ENCODE results near the gene CEP162.
"Not testable (repeated sequence)": the region's sequence is repeated elsewhere in the genome, so short reads cannot be mapped to it uniquely, and the experiment has no call there.

Gene CEP162, protein sequence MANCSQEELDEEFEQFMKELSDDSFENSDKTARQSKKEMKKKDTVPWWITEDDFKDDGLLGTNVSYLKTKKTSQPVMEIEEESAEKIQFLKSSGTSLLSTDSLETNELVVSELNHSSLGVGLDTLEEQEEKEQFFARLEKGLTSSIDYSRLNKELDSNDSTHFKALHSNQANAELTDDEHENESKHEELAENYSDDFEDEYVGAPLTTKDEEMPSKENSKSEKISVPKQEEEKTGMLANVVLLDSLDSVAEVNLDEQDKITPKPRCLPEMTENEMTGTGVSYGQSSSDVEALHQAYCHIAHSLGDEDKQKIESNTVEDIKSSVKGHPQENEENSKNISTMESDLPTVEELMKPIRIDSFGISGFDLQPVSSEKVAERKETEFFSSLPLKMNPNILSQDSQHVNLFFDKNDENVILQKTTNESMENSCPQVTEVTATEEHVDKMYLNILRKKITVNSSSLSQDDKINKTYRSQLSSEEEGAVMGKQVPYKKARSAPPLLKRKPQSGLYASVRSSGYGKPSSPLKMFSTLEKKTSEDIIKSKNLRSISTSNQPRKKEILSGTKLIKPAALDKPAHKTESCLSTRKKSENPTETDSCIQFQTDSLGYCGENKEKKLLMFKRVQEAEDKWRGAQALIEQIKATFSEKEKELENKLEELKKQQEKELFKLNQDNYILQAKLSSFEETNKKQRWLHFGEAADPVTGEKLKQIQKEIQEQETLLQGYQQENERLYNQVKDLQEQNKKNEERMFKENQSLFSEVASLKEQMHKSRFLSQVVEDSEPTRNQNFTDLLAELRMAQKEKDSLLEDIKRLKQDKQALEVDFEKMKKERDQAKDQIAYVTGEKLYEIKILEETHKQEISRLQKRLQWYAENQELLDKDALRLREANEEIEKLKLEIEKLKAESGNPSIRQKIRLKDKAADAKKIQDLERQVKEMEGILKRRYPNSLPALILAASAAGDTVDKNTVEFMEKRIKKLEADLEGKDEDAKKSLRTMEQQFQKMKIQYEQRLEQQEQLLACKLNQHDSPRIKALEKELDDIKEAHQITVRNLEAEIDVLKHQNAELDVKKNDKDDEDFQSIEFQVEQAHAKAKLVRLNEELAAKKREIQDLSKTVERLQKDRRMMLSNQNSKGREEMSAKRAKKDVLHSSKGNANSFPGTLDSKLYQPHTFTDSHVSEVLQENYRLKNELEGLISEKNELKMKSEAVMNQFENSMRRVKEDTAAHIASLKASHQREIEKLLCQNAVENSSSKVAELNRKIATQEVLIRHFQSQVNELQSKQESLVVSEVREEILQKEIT (N-terminal part only)

DNA sequence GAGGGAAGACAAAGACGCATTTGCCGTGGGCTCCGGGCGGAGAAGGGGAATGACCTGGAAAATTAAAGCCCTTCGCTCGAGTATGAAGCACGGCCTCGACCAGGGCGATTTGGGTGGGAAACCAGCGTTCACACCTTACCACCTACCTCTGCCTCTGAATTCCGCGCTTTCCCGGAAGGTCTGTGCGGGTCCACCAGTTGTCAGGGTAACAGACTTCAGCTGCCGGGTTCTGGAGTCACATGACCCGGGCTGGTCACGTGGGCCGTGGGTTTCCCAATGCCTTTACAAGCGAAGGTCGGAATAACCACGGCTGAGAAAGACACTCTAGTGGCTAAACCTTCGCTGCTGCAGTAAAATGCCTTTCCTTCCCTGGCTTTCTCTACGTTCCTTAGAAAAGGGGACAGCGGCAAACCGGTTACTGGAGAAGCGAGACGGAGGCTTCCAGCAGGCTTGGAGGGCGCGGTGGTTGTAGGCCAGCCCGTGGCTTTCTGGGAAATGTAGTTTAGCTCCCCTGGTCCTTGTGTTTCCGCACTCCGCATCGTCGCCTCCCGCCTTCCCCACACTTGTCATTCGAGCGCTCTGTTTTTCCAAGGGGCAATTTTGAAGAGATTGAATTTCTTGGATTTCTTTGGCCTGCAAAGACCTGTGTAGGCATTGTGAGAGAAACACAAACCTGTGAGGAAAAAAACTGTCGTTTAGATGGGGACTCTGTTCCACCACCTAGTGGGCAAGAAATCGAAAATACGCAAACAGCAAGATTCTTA, at the start of gene CEP162:
TSS of gene CEP162 (minus strand) at position 210 of the 764 bp plus-strand sequence. CDS start 1,250 bp downstream, outside the sequence.
- DNase-seq (ENCODE audit: low read depth, low spot score) = peak; percentile 94

DNA sequence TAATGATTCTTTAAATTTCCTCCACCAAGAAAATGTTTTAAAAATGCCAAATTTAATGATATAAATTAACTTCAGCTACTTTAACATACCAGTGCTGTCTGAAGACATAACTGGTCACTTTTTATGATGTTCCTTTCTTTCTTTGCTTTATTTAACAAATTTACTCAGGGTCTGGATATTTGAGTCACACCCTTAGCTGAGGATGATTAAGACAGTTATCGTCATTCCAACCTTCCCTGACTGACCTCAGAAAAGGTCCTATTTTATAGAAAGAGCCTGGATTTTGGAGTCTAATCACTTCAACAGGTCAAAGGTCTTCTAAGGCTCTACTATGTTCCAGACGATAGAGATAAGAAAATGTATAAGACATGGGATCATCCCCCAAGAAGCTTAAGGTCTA, 47.4 kb upstream of the CEP162 start:
- DNase-seq (ENCODE audit: low read depth, low spot score) = no peak

DNA sequence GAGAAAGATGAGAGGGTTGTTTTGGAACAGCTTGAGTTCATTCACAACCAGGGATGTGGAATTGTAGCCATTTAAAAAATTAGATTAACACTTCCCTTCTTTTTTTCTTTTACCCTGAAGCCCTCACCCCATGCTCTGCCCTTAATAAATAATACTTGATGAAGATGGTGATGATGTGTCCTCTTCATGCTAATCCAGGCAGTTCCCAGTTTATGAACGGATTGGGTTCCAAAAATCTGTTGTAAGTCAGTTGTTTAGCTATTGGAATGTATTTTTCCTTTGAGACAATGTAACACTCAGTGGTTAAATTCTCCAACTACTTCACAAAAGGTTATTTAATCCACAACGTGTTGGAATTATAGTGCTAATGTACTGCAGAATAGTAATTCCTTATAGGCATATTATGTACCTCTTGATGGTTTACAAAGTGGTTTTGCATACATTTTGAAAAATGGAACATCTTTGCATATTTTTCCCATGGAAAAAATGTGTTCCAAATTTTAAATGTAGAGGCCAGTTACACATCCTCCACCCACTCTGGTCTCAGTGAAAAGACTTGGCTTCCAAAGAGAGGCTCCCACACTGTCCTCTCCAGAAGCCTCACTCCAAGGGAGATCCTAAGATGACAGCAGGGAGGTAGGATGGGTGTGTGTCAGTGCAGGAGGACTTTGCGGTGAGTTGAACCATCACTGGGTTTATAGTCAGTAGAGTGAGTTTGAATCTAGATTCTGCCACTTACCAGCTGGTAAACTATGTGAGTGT, 45.8 kb upstream of the CEP162 start:
- DNase-seq (ENCODE audit: low read depth, low spot score) = no peak

DNA sequence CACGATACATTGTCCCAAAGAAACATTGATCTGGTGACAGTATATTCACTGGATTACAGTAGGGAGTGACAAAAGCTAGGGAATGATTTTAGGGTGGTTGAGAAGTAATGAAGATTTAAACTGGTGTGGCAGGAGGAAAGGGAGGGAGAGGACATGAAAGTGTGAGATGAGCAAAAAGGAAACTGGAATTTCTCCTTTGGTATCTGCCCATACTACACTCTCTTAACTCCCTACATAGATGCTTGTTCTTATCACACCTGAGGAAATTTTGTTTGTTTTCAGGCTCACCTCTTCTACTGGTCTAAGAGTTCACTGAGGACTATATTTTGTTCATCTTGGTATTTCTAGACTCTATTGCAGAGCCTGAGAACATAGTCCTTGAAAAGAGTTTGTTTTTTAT, 44.9 kb upstream of the CEP162 start:
- DNase-seq (ENCODE audit: low read depth, low spot score) = no peak

DNA sequence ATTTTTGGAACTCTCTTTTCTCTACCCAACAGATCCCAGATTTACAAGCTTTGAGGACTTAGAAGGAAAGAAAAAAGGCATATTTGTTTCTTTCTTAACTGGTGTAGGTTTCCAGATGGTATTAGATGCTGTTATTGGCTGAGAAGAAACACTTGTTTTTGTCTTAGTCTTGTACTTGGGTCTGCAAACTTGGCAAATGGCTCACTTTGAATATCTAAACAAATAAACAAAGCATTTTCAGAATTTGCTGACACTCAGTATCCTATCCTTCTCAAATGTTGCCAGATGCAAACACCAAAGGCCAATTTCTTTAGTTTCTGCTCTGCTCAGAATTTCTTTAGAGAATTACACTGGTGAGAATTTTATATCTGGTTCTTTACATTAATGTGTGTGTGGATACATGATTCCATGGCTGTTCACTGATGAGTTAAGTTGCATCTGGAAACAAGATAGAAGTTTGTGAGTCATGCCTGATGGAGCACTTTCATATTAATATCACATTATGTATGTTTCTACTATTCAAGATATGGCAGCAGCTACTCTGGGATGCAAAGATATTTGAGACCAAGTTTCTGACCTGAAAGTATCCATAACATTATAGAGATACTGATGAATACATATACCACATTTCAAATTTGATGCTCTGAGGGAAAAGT, 43.7 kb upstream of the CEP162 start:
- no peak for DNase-seq (ENCODE audit: low read depth, low spot score)

DNA sequence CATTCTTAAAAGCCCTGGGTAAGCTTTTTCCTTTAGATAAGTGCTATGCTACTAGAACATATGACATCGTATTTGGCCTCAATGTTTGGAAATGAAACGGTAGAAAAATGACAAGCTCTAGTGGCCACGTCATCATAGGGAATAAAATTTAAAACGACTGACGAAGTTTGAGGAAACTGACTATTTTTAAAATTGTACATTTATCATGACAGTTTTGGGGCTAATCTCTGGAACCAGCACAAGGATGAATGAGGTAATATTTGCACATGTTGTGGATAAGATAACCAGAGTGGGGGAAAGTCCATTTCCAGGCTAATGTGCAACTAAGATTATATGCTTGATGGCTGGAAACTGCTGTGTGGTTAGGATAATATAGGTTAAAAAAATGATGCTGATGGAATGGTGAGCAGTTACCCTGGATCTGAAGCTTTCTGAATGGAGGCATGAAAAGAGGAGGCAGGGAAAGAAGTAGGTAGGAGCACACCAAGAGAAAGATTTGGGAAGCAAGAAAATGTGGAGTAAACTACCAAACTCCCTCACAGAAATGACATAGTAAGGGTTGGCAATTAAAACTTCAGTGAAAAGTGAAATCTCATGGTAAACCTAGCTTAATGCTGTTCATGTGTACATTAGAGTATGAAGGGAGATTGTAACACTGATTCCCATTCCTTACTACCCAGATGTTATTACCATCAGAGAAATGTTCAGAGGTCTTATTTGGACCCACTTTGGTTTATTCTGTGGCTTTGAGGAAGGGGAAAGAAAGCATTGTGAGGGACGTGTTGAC, 42.7 kb upstream of the CEP162 start:
- DNase-seq (ENCODE audit: low read depth, low spot score) = no peak

DNA sequence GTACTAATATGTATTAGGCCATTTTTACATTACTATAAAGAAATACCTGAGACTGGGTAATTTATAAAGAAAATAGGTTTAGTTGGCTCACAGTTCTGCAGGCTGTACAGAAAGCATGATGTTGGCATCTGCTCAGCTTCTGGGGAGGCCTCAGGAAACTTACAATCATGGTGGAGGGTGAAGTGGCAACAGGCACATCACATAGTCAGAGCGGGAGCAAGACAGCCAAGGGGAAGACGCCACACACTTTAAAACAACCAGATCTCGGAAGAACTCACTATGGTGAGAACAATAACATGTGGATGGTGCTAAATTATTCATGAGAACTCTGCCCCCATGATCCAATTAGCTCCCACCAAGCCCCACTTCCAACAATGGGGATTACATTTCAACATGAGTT, 41.3 kb upstream of the CEP162 start:
- DNase-seq (ENCODE audit: low read depth, low spot score) = no peak

DNA sequence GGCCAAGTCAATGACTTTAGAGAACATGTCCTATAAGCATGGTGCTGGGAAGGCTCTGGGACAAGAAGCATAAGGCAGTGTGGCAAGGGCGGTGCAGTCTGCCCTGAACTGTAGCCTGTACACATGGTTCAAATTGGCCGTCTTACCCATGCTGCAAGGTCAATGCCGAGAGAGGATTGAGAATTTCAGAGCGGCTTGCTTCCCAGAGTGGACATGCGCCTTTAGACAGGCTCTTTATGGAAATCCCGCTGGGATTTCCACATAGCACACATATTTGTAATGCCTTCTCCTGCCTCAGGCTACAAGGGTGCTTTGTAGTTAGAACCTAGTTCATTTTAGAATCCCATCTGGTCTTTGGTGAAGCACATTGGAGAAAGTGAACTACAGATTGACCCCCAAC, 36.1 kb upstream of the CEP162 start:
- peak; percentile 2 for DNase-seq (ENCODE audit: low read depth, low spot score)

DNA sequence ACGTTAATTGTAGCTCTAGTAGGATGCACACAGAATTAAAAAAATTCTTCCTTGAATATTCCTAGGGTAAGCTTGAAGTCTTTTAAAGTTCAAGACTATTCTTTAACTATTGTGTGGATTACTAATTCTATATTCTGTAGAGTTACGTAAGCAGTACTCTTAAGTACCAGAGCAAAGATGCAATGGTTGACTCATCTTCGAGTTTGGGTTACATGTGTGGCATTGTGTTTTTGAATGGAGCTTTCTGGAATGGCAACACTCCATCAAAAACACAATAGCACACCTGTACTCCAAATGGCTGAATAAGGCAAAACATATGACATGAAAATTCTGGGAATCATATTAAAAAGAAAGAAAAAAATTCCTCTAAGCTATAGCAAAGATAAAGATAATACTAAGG, 33.5 kb upstream of the CEP162 start:
- DNase-seq (ENCODE audit: low read depth, low spot score) = no peak

DNA sequence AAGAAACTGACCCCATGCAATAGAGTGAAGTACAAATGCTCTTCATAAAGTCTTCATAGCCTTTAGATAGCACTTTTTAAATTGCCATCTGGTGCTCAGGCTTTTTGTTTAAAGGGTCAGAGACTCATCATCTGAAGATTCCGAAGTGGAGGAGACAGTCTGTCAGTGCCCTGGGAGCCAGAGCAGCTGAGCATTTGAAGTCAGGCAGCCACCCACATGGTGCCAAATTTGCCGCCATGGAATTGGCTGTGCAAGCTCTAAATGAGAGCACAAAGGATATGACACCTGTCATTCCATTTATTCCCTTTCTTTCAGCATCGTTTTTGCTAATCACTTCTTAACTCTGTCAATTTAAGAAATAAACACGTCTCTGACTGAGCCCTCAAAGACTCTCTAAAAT, 32.8 kb upstream of the CEP162 start:
- no peak for DNase-seq (ENCODE audit: low read depth, low spot score)

DNA sequence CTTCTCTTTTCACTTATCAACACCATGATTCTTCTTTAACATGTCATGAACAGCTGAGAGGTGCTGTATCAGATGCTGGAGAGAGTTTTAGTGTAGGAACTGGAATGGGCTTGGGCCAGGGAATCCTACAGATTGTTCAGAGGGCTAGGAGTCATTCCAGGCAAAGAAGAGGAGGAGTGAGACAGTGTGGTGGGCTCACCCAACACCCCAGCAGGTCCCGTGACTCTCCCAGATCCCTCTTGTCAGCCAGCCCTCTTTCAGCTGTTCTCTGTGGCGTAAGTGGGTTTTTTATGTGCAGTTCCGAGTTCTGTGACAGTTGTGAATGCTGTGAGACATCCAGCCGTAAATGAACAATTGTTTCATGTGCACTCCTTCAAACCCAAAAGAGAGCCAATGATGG, 31.4 kb upstream of the CEP162 start:
- no peak for DNase-seq (ENCODE audit: low read depth, low spot score)

DNA sequence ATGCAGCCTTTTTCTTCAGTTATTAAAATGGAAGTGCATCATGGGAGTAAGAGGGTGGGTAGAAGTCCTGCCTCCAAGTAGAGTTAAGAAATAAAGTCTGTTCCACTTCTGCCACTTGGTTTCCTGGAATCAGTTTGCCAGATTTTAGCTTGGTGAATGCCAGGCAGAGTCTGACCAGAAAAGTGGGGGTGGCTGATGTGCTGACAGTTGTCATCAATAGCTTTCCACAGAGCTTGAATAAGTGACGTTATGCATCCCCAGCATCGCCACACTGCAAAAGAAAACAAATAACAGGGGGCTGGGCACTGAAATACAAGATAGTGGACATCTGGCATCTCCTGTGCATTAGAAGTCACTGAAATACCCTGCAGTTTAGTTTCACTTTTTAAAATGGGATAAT, 30.8 kb upstream of the CEP162 start:
- DNase-seq (ENCODE audit: low read depth, low spot score) = no peak

DNA sequence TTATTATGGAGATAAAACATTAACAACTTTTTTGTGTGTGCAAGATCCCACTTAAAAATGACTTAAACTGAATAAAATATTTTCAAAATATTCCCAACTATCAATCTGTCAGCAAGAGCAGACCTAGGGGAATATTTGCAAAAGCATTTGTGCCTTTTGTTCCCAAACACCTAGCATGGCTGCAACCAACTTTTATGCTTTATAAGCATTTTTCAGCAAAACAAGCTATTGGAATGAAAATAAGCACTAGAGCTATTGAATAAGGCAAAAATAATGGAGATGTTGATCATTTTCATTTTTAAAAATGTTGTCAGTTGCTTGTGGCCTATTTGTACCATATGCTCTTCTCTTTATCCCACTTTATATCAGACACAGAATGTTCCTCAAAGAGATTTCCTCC, 28.2 kb upstream of the CEP162 start:
- DNase-seq (ENCODE audit: low read depth, low spot score) = no peak

DNA sequence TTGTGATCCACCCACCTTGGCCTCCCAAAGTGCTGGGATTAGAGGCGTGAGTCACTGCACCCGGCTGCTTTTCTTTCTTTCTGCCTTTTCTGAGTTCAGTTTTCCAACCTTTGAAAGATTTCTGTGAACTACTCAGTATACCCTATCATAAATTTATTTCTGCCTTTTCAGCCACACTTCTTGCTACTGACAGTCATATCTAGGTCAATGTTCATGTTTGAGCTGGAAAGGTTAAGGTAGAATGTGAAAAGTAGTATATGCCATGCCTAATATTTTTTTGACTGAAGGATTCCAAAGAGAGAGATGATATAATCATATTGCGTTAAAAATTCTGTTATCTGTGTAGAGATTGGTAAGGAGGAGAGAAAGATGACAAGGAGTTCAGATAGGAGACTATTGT, 25.9 kb upstream of the CEP162 start:
- DNase-seq (ENCODE audit: low read depth, low spot score) = no peak

DNA sequence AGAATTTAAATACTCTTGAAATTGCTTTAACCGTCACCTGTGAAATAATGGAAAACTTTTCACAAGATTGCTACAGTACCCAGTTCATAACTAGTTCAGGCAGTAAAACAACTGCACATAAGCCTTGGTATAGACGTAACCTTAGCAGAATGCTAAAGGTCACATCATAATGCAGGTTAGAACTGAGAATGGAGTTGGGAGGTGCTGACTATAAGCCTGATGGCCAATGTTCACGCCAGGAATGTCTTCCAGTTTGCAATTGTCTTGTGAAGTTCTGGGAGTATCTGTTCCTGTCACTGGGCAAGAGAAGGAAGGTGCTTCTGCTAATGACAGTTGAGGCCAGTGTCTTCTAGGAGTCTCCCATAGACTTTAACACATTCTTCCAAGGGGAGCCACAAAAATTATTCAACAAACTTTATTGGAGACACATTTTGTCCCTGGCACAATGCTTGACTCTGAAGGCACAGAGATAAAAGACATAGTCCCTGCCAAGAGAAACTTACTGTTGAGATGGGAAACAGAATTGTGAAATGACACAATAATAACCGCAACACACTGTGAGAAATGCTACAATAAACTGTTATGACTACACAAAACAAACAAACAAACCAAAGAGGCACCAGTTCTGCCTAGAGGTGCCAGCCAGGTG, 24.6 kb upstream of the CEP162 start:
- no peak for DNase-seq (ENCODE audit: low read depth, low spot score)

DNA sequence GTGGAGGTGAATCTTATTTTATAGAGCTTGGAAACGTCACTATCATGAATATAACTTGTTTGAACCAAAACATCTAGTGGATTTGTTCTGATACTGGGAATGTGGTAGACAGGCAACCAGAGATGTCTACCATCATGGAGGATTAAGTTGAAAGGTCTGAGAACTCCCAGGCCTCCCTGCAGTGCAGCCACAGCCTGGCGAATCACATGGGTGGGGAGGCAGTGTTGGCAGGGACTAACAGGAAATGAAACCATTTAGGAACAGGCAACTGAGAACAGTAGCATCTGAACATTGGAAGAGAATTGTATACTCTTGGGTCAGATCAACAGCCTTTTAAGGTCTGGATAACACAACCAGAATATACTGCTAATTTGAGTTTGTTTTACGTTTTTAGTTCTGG, 22.3 kb upstream of the CEP162 start:
- DNase-seq (ENCODE audit: low read depth, low spot score) = no peak

DNA sequence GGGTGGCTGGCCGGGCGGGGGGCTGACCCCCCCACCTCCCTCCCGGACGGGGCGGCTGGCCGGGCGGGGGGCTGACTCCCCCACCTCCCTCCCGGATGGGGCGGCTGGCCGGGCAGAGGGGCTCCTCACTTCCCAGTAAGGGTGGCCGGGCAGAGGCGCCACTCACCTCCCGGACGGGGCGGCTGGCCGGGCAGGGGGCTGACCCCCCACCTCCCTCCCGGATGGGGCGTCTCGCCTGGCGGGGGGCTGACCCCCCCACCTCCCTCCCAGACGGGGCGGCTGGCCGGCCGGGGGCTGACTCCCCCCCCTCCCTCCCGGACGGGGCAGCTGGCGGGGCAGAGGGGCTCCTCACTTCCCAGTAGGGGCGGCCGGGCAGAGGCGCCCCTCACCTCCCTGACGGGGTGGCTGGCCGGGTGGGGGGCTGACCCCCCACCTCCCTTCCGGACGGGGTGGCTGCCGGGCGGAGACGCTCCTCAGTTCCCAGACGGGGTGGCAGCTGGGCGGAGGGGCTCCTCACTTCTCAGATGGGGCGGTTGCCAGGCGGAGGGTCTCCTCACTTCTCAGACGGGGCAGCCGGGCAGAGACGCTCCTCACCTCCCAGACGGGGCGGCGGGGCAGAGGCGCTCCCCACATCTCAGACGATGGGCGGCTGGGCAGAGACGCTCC, 17.1 kb upstream of the CEP162 start:
- not testable (repeated sequence) for DNase-seq (ENCODE audit: low read depth, low spot score)

DNA sequence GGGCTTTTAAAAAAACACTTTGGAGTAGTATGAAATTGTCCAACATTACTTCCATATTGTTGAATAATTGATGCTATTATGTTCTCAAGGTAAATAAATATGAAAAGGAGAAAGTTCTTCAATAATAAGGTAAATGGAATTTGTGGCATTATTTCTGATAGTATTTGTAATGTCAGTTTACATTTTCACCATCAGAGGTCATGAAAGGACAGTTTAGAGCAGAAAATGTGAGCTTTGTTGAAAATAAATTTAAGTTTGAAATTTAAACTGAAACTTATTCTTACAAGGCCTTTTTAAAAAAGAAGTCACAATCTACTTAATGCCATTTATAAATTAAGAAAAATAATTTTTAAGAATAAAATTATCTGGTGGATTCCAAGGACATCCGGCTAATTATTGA, 15.8 kb upstream of the CEP162 start:
- no peak for DNase-seq (ENCODE audit: low read depth, low spot score)

All from astrocyte of the hippocampus (primary cell).